HepG2 (cell line): Measurements from ENCODE around the gene FEM1B. TPM values are rescaled to one million over a fixed set of nuclear protein-coding genes. Genes with fewer than 3 reads are reported as not detected.

Experiments
- ETV6 ChIP-seq: sonication (generic); formaldehyde crosslinking; conservative IDR thresholded peaks from 2 replicates; pipeline ENCODE4 v1.4.0; 2020; ENCODE audit warnings: missing genetic modification reagents
- NBN ChIP-seq: fragments of 450-650 bp; conservative IDR thresholded peaks from 2 replicates; pipeline ENCODE4 v1.6.1; 2017
- NONO ChIP-seq, 2 experiments: fragments of 450-650 bp in 1 of 2; sonication (generic) in 1 of 2; formaldehyde crosslinking in 1 of 2; IDR thresholded peaks in 1 of 2; conservative IDR thresholded peaks in 1 of 2; 2 replicates each; pipeline versions ENCODE4 v1.6.1 to v1.8.0; 2017 to 2022; ENCODE audit warnings: mild to moderate bottlenecking in 1 of 2, missing genetic modification reagents in 1 of 2, moderate library complexity in 1 of 2
- REPIN1 ChIP-seq: sonication (generic); formaldehyde crosslinking; IDR thresholded peaks from 2 replicates; pipeline ENCODE4 v1.8.0; 2022; ENCODE audit warnings: missing genetic modification reagents, low read depth, mild to moderate bottlenecking, borderline replicate concordance
- RORA ChIP-seq: sonication (generic); formaldehyde crosslinking; IDR thresholded peaks from 2 replicates; pipeline ENCODE4 v1.5.0; 2020; ENCODE audit warnings: mild to moderate bottlenecking, missing genetic modification reagents, moderate library complexity
- SP4 ChIP-seq: sonication (generic); formaldehyde crosslinking; IDR thresholded peaks from 2 replicates; pipeline ENCODE4 v1.8.1; 2023; ENCODE audit warnings: mild to moderate bottlenecking, missing genetic modification reagents
- TCF12 ChIP-seq, 2 experiments: fragments of 450-650 bp in 1 of 2; sonication (generic) in 1 of 2; formaldehyde crosslinking in 1 of 2; IDR thresholded peaks; 2 replicates each; pipeline versions ENCODE4 v1.6.1 to v1.8.0; 2017 to 2022; ENCODE audit warnings: antibody characterized with exemption in 1 of 2, mild to moderate bottlenecking in 1 of 2, missing genetic modification reagents in 1 of 2, moderate library complexity in 1 of 2
- ZNF263 ChIP-seq: sonication (generic); formaldehyde crosslinking; IDR thresholded peaks from 2 replicates; pipeline ENCODE4 v1.4.0; 2020; ENCODE audit warnings: missing genetic modification reagents
- ZNF564 ChIP-seq: sonication (generic); formaldehyde crosslinking; IDR thresholded peaks from 2 replicates; pipeline ENCODE4 v1.8.1; 2023; ENCODE audit warnings: mild to moderate bottlenecking, missing genetic modification reagents
- ZNF891 ChIP-seq: sonication (generic); formaldehyde crosslinking; IDR thresholded peaks from 2 replicates; pipeline ENCODE4 v1.5.0; 2020; ENCODE audit warnings: mild to moderate bottlenecking, missing genetic modification reagents
- polyA plus RNA-seq, 8 experiments: library from polyadenylated mRNA; depleted of rRNA in 3 of 8; stranded (reverse) in 7 of 8; unstranded in 1 of 8; fragments of >200 nt; fragmentation: Illumina TruSeq in 4 of 8; extraction: Trizol in 4 of 8; gene quantifications; 2 replicates each; pipeline versions ENCODE4 v1.2.1 to v1.2.3, GENCODE V29; 2011 to 2016; ENCODE audit warnings: low read depth in 4 of 8, missing spikeins in 1 of 8, mixed read lengths in 1 of 8; ENCODE audit not compliant: insufficient read depth in 1 of 8
- total RNA-seq, 5 experiments: library from RNA; depleted of rRNA; stranded (reverse); fragments of >200 nt; fragmentation: Illumina TruSeq; extraction: Trizol; gene quantifications; 2 replicates each; pipeline ENCODE4 v1.2.3, GENCODE V29; 2016; ENCODE audit warnings: low read depth in 1 of 5
- TF ChIP-seq, protein P1 (sequence below): sonication (generic); formaldehyde crosslinking; conservative IDR thresholded peaks from 2 replicates; pipeline ENCODE4 v1.5.0; 2020; ENCODE audit warnings: missing genetic modification reagents
- TF ChIP-seq, protein P2 (sequence below): IDR thresholded peaks from 2 replicates; pipeline ENCODE4 v1.6.1; 2016; ENCODE audit warnings: missing compliant biosample characterization, missing genetic modification reagents, borderline replicate concordance
- TF ChIP-seq, protein P3 (sequence below): sonication (generic); formaldehyde crosslinking; IDR thresholded peaks from 2 replicates; pipeline ENCODE4 v1.8.0; 2022; ENCODE audit warnings: missing genetic modification reagents, mild to moderate bottlenecking, moderate library complexity, borderline replicate concordance
- TF ChIP-seq, protein P4 (sequence below): sonication (generic); formaldehyde crosslinking; IDR thresholded peaks from 2 replicates; pipeline ENCODE4 v1.4.0; 2020; ENCODE audit warnings: missing genetic modification reagents, mild to moderate bottlenecking, borderline replicate concordance
- TF ChIP-seq, protein P5 (sequence below): sonication (generic); formaldehyde crosslinking; IDR thresholded peaks from 2 replicates; pipeline ENCODE4 v1.4.0; 2020; ENCODE audit warnings: low read depth, mild to moderate bottlenecking, missing genetic modification reagents

Gene FEM1B
- total and polyA plus RNA-seq, 2 of the 13 experiments (the other 11 are each of a cell fraction or from before 2014, with no cell fraction given) = 38.1 to 40.0 TPM

DNA sequence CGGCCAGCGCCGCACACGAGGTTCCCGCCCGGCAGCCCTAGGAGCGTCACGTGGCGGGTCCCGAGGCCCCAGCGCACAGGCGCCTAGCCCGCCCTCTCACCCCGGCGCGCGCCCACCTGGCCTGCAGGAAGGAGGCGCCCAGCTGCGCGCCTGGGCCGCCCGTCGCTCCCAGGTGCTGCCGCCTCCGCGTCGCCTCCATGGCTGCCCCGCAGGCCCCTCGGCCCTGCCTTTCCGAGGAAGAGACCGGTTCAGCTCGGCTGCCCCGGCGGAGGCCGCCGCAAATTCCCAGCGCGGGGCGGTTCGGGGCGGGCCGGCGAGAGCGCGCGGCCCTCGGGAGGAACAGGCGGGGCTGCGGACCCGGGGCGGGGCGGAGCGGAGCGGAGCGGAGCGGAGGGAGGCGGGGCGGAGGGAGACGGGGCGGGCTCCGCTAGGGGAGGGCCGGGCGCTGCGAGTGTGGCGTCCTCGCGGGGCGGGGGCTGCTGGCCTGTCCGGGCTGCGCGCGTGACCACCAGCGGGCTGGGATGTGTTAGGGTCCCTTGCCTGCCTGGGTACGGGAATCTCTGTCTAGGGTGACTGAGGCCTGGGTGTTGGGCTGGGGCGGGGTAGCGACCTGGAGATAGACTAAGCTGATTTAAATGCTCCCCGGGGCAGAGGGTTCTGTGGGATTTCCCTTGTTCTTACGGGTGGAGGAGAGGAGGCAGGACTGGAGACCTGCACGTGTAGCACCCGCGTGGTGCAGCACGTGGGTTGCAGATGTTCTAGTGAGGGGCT is 48.0 kb upstream of the FEM1B start, which contains the start of gene CLN6 (continued):
- TF ChIP-seq REPIN1 (CRISPR knock-in tag) = peak; percentile 77; the same call in 1 of the 2 replicates
- TF ChIP-seq, protein P1, sequence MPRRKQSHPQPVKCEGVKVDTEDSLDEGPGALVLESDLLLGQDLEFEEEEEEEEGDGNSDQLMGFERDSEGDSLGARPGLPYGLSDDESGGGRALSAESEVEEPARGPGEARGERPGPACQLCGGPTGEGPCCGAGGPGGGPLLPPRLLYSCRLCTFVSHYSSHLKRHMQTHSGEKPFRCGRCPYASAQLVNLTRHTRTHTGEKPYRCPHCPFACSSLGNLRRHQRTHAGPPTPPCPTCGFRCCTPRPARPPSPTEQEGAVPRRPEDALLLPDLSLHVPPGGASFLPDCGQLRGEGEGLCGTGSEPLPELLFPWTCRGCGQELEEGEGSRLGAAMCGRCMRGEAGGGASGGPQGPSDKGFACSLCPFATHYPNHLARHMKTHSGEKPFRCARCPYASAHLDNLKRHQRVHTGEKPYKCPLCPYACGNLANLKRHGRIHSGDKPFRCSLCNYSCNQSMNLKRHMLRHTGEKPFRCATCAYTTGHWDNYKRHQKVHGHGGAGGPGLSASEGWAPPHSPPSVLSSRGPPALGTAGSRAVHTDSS (CRISPR knock-in tag) = no peak; the same call in 1 of the 2 replicates
- peak; percentile 94 for TF ChIP-seq ETV6 (CRISPR knock-in tag)
- no peak for TF ChIP-seq RORA (CRISPR knock-in tag)
- no peak for TF ChIP-seq TCF12 (IDR thresholded peaks at IDR 0.05)
- TF ChIP-seq TCF12 (CRISPR knock-in tag; IDR thresholded peaks at IDR 0.05) = peak; percentile 41; the same call in 1 of the 2 replicates
- TF ChIP-seq NONO (IDR thresholded peaks at IDR 0.05) = no peak
- peak; percentile 48; the same call in 1 of the 2 replicates for TF ChIP-seq NONO (CRISPR knock-in tag; conservative IDR thresholded peaks at IDR 0.05)
- TF ChIP-seq, protein P2, sequence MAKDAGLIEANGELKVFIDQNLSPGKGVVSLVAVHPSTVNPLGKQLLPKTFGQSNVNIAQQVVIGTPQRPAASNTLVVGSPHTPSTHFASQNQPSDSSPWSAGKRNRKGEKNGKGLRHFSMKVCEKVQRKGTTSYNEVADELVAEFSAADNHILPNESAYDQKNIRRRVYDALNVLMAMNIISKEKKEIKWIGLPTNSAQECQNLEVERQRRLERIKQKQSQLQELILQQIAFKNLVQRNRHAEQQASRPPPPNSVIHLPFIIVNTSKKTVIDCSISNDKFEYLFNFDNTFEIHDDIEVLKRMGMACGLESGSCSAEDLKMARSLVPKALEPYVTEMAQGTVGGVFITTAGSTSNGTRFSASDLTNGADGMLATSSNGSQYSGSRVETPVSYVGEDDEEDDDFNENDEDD (CRISPR knock-in tag) = peak; percentile 99
- TF ChIP-seq ZNF263 = peak; percentile 54; the same call in 1 of the 2 replicates
- TF ChIP-seq, protein P3, sequence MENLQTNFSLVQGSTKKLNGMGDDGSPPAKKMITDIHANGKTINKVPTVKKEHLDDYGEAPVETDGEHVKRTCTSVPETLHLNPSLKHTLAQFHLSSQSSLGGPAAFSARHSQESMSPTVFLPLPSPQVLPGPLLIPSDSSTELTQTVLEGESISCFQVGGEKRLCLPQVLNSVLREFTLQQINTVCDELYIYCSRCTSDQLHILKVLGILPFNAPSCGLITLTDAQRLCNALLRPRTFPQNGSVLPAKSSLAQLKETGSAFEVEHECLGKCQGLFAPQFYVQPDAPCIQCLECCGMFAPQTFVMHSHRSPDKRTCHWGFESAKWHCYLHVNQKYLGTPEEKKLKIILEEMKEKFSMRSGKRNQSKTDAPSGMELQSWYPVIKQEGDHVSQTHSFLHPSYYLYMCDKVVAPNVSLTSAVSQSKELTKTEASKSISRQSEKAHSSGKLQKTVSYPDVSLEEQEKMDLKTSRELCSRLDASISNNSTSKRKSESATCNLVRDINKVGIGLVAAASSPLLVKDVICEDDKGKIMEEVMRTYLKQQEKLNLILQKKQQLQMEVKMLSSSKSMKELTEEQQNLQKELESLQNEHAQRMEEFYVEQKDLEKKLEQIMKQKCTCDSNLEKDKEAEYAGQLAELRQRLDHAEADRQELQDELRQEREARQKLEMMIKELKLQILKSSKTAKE (CRISPR knock-in tag) = peak; percentile 4; the same call in 1 of the 2 replicates
- TF ChIP-seq SP4 = peak; percentile 62
- TF ChIP-seq, protein P4, sequence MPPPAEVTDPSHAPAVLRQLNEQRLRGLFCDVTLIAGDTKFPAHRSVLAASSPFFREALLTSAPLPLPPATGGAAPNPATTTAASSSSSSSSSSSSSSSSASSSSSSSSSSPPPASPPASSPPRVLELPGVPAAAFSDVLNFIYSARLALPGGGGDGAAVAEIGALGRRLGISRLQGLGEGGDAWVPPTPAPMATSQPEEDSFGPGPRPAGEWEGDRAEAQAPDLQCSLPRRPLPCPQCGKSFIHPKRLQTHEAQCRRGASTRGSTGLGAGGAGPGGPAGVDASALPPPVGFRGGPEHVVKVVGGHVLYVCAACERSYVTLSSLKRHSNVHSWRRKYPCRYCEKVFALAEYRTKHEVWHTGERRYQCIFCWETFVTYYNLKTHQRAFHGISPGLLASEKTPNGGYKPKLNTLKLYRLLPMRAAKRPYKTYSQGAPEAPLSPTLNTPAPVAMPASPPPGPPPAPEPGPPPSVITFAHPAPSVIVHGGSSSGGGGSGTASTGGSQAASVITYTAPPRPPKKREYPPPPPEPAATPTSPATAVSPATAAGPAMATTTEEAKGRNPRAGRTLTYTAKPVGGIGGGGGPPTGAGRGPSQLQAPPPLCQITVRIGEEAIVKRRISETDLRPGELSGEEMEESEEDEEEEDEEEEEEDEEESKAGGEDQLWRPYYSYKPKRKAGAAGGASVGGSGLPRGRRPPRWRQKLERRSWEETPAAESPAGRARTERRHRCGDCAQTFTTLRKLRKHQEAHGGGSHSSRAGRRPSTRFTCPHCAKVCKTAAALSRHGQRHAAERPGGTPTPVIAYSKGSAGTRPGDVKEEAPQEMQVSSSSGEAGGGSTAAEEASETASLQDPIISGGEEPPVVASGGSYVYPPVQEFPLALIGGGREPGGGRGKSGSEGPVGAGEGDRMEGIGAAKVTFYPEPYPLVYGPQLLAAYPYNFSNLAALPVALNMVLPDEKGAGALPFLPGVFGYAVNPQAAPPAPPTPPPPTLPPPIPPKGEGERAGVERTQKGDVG (CRISPR knock-in tag) = no peak
- no peak for TF ChIP-seq NBN
- TF ChIP-seq, protein P5, sequence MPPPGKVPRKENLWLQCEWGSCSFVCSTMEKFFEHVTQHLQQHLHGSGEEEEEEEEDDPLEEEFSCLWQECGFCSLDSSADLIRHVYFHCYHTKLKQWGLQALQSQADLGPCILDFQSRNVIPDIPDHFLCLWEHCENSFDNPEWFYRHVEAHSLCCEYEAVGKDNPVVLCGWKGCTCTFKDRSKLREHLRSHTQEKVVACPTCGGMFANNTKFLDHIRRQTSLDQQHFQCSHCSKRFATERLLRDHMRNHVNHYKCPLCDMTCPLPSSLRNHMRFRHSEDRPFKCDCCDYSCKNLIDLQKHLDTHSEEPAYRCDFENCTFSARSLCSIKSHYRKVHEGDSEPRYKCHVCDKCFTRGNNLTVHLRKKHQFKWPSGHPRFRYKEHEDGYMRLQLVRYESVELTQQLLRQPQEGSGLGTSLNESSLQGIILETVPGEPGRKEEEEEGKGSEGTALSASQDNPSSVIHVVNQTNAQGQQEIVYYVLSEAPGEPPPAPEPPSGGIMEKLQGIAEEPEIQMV (CRISPR knock-in tag) = 0 out of 2 replicates have a peak, but pooled peaks have one; percentile 40
- TF ChIP-seq ZNF891 (CRISPR knock-in tag) = peak; percentile 21; the same call in 1 of the 2 replicates
- no peak for TF ChIP-seq ZNF564
